ENCODE results near the gene WDR27.

Gene WDR27

GRCh38 chr6:169577974-169578373, 123.9 kb downstream of the WDR27 start:
- H3K36me3 ChIP-seq (ENCODE audit: control insufficient read depth in 2 of 2, insufficient read depth in 2 of 2, low read length in 2 of 2) = peaks cover 0 to 3% of the 10 kb centered on the region in 2 donors

GRCh38 chr6:169577236-169577635, 124.6 kb downstream of the WDR27 start:
- H3K27ac ChIP-seq (ENCODE audit: low read length) = peak overlapping the region; percentile 31
- peak overlapping the region in 1 of 2 donors; percentile 47 for H3K9ac ChIP-seq (ENCODE audit: low read length in 2 of 2)
- H3K9me3 ChIP-seq (ENCODE audit: control insufficient read depth in 2 of 2, low read length in 2 of 2) = no peaks in the 10 kb centered on the region
- H3K36me3 ChIP-seq (ENCODE audit: control insufficient read depth in 2 of 2, insufficient read depth in 2 of 2, low read length in 2 of 2) = peaks cover 0 to 3% of the 10 kb centered on the region in 2 donors
- H3K4me3 ChIP-seq (ENCODE audit: low read length in 2 of 2) = peak overlapping the region in 1 of 2 donors; percentile 67
- H3K4me1 ChIP-seq (ENCODE audit: control insufficient read depth, insufficient read depth, low read length) = peaks cover 11% of the 10 kb centered on the region
- H3K27me3 ChIP-seq (ENCODE audit: control insufficient read depth in 1 of 2, insufficient read depth in 2 of 2, low read length in 2 of 2) = no peaks in the 10 kb centered on the region

More at GRCh38 chr6:169577974-169578373, 123.9 kb downstream of the WDR27 start:
- H3K27ac ChIP-seq (ENCODE audit: low read length) = no peak overlapping the region
- H3K4me3 ChIP-seq (ENCODE audit: low read length in 2 of 2) = peak overlapping the region in 1 of 2 donors; percentile 67
- H3K4me1 ChIP-seq (ENCODE audit: control insufficient read depth, insufficient read depth, low read length) = peaks cover 11% of the 10 kb centered on the region
- no peak overlapping the region for H3K9ac ChIP-seq (ENCODE audit: low read length in 2 of 2)
- H3K9me3 ChIP-seq (ENCODE audit: control insufficient read depth in 2 of 2, low read length in 2 of 2) = no peaks in the 10 kb centered on the region
- H3K27me3 ChIP-seq (ENCODE audit: control insufficient read depth in 1 of 2, insufficient read depth in 2 of 2, low read length in 2 of 2) = no peaks in the 10 kb centered on the region

GRCh38 chr6:169575821-169576220, 126.0 kb downstream of the WDR27 start:
- no peaks in the 10 kb centered on the region for H3K9me3 ChIP-seq (ENCODE audit: control insufficient read depth in 2 of 2, low read length in 2 of 2)
- H3K27me3 ChIP-seq (ENCODE audit: control insufficient read depth in 1 of 2, insufficient read depth in 2 of 2, low read length in 2 of 2) = no peaks in the 10 kb centered on the region
- H3K27ac ChIP-seq (ENCODE audit: low read length) = no peak overlapping the region
- H3K36me3 ChIP-seq (ENCODE audit: control insufficient read depth in 2 of 2, insufficient read depth in 2 of 2, low read length in 2 of 2) = no peaks in the 10 kb centered on the region
- H3K4me3 ChIP-seq (ENCODE audit: low read length in 2 of 2) = no peak overlapping the region
- H3K9ac ChIP-seq (ENCODE audit: low read length in 2 of 2) = no peak overlapping the region
- peaks cover 11% of the 10 kb centered on the region for H3K4me1 ChIP-seq (ENCODE audit: control insufficient read depth, insufficient read depth, low read length)

- H3K27ac ChIP-seq (ENCODE audit: low read length) = no peak overlapping the region
- no peak overlapping the region for H3K4me3 ChIP-seq (ENCODE audit: low read length in 2 of 2)
- H3K4me1 ChIP-seq (ENCODE audit: control insufficient read depth, insufficient read depth, low read length) = peaks cover 11% of the 10 kb centered on the region
- no peaks in the 10 kb centered on the region for H3K36me3 ChIP-seq (ENCODE audit: control insufficient read depth in 2 of 2, insufficient read depth in 2 of 2, low read length in 2 of 2)
- no peaks in the 10 kb centered on the region for H3K27me3 ChIP-seq (ENCODE audit: control insufficient read depth in 1 of 2, insufficient read depth in 2 of 2, low read length in 2 of 2)
- H3K9me3 ChIP-seq (ENCODE audit: control insufficient read depth in 2 of 2, low read length in 2 of 2) = no peaks in the 10 kb centered on the region
- no peak overlapping the region for H3K9ac ChIP-seq (ENCODE audit: low read length in 2 of 2)
Measured at GRCh38 chr6:169575365-169575764, 126.5 kb downstream of the WDR27 start.

- no peak overlapping the region for H3K9ac ChIP-seq (ENCODE audit: low read length in 2 of 2)
- H3K27ac ChIP-seq (ENCODE audit: low read length) = no peak overlapping the region
- H3K9me3 ChIP-seq (ENCODE audit: control insufficient read depth in 2 of 2, low read length in 2 of 2) = no peaks in the 10 kb centered on the region
- H3K4me1 ChIP-seq (ENCODE audit: control insufficient read depth, insufficient read depth, low read length) = peaks cover 11% of the 10 kb centered on the region
- peaks cover 0 to 4% of the 10 kb centered on the region in 2 donors for H3K36me3 ChIP-seq (ENCODE audit: control insufficient read depth in 2 of 2, insufficient read depth in 2 of 2, low read length in 2 of 2)
- H3K4me3 ChIP-seq (ENCODE audit: low read length in 2 of 2) = no peak overlapping the region
- no peaks in the 10 kb centered on the region for H3K27me3 ChIP-seq (ENCODE audit: control insufficient read depth in 1 of 2, insufficient read depth in 2 of 2, low read length in 2 of 2)
Measured at GRCh38 chr6:169574420-169574819, 127.4 kb downstream of the WDR27 start.

- Histone ChIP-seq H3K27ac (ENCODE audit: low read length) (no peak overlapping the region), H3K4me3 (ENCODE audit: low read length in 2 of 2) (no peak overlapping the region), H3K9me3 (ENCODE audit: control insufficient read depth in 2 of 2, low read length in 2 of 2) (no peaks in the 10 kb centered on the region), H3K9ac (ENCODE audit: low read length in 2 of 2) (no peak overlapping the region), H3K4me1 (ENCODE audit: control insufficient read depth, insufficient read depth, low read length) (peaks cover 11% of the 10 kb centered on the region), H3K36me3 (ENCODE audit: control insufficient read depth in 2 of 2, insufficient read depth in 2 of 2, low read length in 2 of 2) (peaks cover 0 to 4% of the 10 kb centered on the region in 2 donors), H3K27me3 (ENCODE audit: control insufficient read depth in 1 of 2, insufficient read depth in 2 of 2, low read length in 2 of 2) (no peaks in the 10 kb centered on the region)
Measured at GRCh38 chr6:169573883-169574282, 127.9 kb downstream of the WDR27 start.

GRCh38 chr6:169571123-169571962, 130.5 kb downstream of the WDR27 start:
- no peak overlapping the region for H3K27ac ChIP-seq (ENCODE audit: low read length)

GRCh38 chr6:169568314-169569087, 133.3 kb downstream of the WDR27 start:
- Histone ChIP-seq H3K9me3 (ENCODE audit: control insufficient read depth in 2 of 2, low read length in 2 of 2) (no peaks in the 10 kb centered on the region), H3K36me3 (ENCODE audit: control insufficient read depth in 2 of 2, insufficient read depth in 2 of 2, low read length in 2 of 2) (peaks cover 0 to 4% of the 10 kb centered on the region in 2 donors), H3K4me3 (ENCODE audit: low read length in 2 of 2) (no peak overlapping the region), H3K4me1 (ENCODE audit: control insufficient read depth, insufficient read depth, low read length) (no peaks in the 10 kb centered on the region), H3K9ac (ENCODE audit: low read length in 2 of 2) (no peak overlapping the region), H3K27ac (ENCODE audit: low read length) (no peak overlapping the region), H3K27me3 (ENCODE audit: control insufficient read depth in 1 of 2, insufficient read depth in 2 of 2, low read length in 2 of 2) (no peaks in the 10 kb centered on the region)

More at GRCh38 chr6:169571123-169571962, 130.5 kb downstream of the WDR27 start:
- Histone ChIP-seq H3K36me3 (ENCODE audit: control insufficient read depth in 2 of 2, insufficient read depth in 2 of 2, low read length in 2 of 2) (peaks cover 0 to 4% of the 10 kb centered on the region in 2 donors), H3K9me3 (ENCODE audit: control insufficient read depth in 2 of 2, low read length in 2 of 2) (no peaks in the 10 kb centered on the region), H3K4me1 (ENCODE audit: control insufficient read depth, insufficient read depth, low read length) (no peaks in the 10 kb centered on the region), H3K27me3 (ENCODE audit: control insufficient read depth in 1 of 2, insufficient read depth in 2 of 2, low read length in 2 of 2) (no peaks in the 10 kb centered on the region), H3K9ac (ENCODE audit: low read length in 2 of 2) (no peak overlapping the region), H3K4me3 (ENCODE audit: low read length in 2 of 2) (no peak overlapping the region)

- H3K36me3 ChIP-seq (ENCODE audit: control insufficient read depth in 2 of 2, insufficient read depth in 2 of 2, low read length in 2 of 2) = peaks cover 0 to 8% of the 10 kb centered on the region in 2 donors
- no peak overlapping the region for H3K9ac ChIP-seq (ENCODE audit: low read length in 2 of 2)
- no peaks in the 10 kb centered on the region for H3K4me1 ChIP-seq (ENCODE audit: control insufficient read depth, insufficient read depth, low read length)
- no peak overlapping the region for H3K27ac ChIP-seq (ENCODE audit: low read length)
- H3K4me3 ChIP-seq (ENCODE audit: low read length in 2 of 2) = no peak overlapping the region
- H3K27me3 ChIP-seq (ENCODE audit: control insufficient read depth in 1 of 2, insufficient read depth in 2 of 2, low read length in 2 of 2) = no peaks in the 10 kb centered on the region
- no peaks in the 10 kb centered on the region for H3K9me3 ChIP-seq (ENCODE audit: control insufficient read depth in 2 of 2, low read length in 2 of 2)
Measured at GRCh38 chr6:169567819-169568218, 134.0 kb downstream of the WDR27 start.

- Histone ChIP-seq H3K4me1 (ENCODE audit: control insufficient read depth, insufficient read depth, low read length) (no peaks in the 10 kb centered on the region), H3K36me3 (ENCODE audit: control insufficient read depth in 2 of 2, insufficient read depth in 2 of 2, low read length in 2 of 2) (peaks cover 0 to 8% of the 10 kb centered on the region in 2 donors), H3K27me3 (ENCODE audit: control insufficient read depth in 1 of 2, insufficient read depth in 2 of 2, low read length in 2 of 2) (no peaks in the 10 kb centered on the region), H3K27ac (ENCODE audit: low read length) (no peak overlapping the region), H3K4me3 (ENCODE audit: low read length in 2 of 2) (no peak overlapping the region), H3K9ac (ENCODE audit: low read length in 2 of 2) (no peak overlapping the region), H3K9me3 (ENCODE audit: control insufficient read depth in 2 of 2, low read length in 2 of 2) (no peaks in the 10 kb centered on the region)
Measured at GRCh38 chr6:169566961-169567750, 134.7 kb downstream of the WDR27 start.

Measured in stomach smooth muscle (tissue), 2 donors.